Keratinocyte (primary cell): ENCODE results near the gene CACNA1C. TPM values are rescaled to one million over a fixed set of nuclear protein-coding genes. Genes with fewer than 3 reads are reported as not detected.

ENCODE experiments used
- DNase-seq: peaks from one replicate; pipeline ENCODE4 v3.0.0-alpha.2; 2011; ENCODE audit warnings: low read depth, missing footprints, low spot score
- FAIRE-seq: peaks from 2 replicates; lab custom pipeline; 2011; peaks lifted over from hg19 to GRCh38; lab: Jason Lieb, UNC
- H2AFZ ChIP-seq: 2 replicates; pipeline ENCODE4 v1.6.0; 2012; ENCODE audit warnings: low read length, control low read depth, inconsistent platforms; ENCODE audit not compliant: control insufficient read depth
- H3K27ac ChIP-seq: 2 replicates; pipeline ENCODE4 v1.5.1; 2011; ENCODE audit warnings: low read length; ENCODE audit not compliant: control insufficient read depth, insufficient read depth
- H3K27me3 ChIP-seq: 3 replicates; pipeline ENCODE4 v1.6.0; 2011; ENCODE audit warnings: low read length; ENCODE audit not compliant: control insufficient read depth, insufficient read depth; ENCODE audit errors: extremely low read depth
- H3K36me3 ChIP-seq, 2 experiments: 2 replicates in 1 of 2; 3 replicates in 1 of 2; pipeline ENCODE4 v1.5.1; 2011; ENCODE audit warnings: low read length in 2 of 2, mild to moderate bottlenecking in 1 of 2; ENCODE audit not compliant: control insufficient read depth in 2 of 2, insufficient read depth in 2 of 2; ENCODE audit errors: extremely low read depth in 1 of 2
- H3K4me1 ChIP-seq: 3 replicates; pipeline ENCODE4 v1.5.1; 2011; ENCODE audit warnings: low read length; ENCODE audit not compliant: control insufficient read depth, insufficient read depth; ENCODE audit errors: extremely low read depth
- H3K4me2 ChIP-seq: 3 replicates; pipeline ENCODE4 v1.6.0; 2011; ENCODE audit warnings: low read depth, low read length; ENCODE audit not compliant: control insufficient read depth, insufficient read depth; ENCODE audit errors: extremely low read depth
- H3K4me3 ChIP-seq, 3 experiments: fragments of 200-600 bp in 1 of 3; sonication (generic) in 1 of 3; 2 replicates in 2 of 3; 3 replicates in 1 of 3; pipeline ENCODE4 v1.5.1; 2011 to 2016; ENCODE audit warnings: low read length in 3 of 3, mild to moderate bottlenecking in 3 of 3, control low read depth in 2 of 3, inconsistent platforms in 1 of 3, low read depth in 1 of 3, mixed read lengths in 1 of 3, mixed run types in 1 of 3, moderate library complexity in 1 of 3; ENCODE audit not compliant: control insufficient read depth in 2 of 3, insufficient read depth in 2 of 3; ENCODE audit errors: extremely low read depth in 1 of 3
- H3K79me2 ChIP-seq: 2 replicates; pipeline ENCODE4 v1.6.0; 2012; ENCODE audit warnings: low read length; ENCODE audit not compliant: control insufficient read depth, insufficient read depth
- H3K9ac ChIP-seq: 3 replicates; pipeline ENCODE4 v1.6.0; 2011; ENCODE audit warnings: low read length; ENCODE audit not compliant: control insufficient read depth, insufficient read depth; ENCODE audit errors: extremely low read depth
- H3K9me1 ChIP-seq: 3 replicates; pipeline ENCODE4 v1.6.0; 2011; ENCODE audit warnings: low read length; ENCODE audit not compliant: control insufficient read depth, insufficient read depth; ENCODE audit errors: extremely low read depth
- H3K9me3 ChIP-seq: 2 replicates; pipeline ENCODE4 v1.5.1; 2012; ENCODE audit warnings: low read depth, low read length; ENCODE audit not compliant: control insufficient read depth
- H4K20me1 ChIP-seq: 3 replicates; pipeline ENCODE4 v1.6.0; 2011; ENCODE audit warnings: low read length; ENCODE audit not compliant: control insufficient read depth, insufficient read depth; ENCODE audit errors: extremely low read depth
- CTCF ChIP-seq, 3 experiments: IDR thresholded peaks in 1 of 3; conservative IDR thresholded peaks in 1 of 3; optimal IDR thresholded peaks in 1 of 3; 2 replicates in 2 of 3; 3 replicates in 1 of 3; pipeline versions ENCODE3 to v1.5.1; 2011; ENCODE audit warnings: low read length in 3 of 3, mild to moderate bottlenecking in 3 of 3, moderate library complexity in 2 of 3, control low read depth in 1 of 3, inconsistent platforms in 1 of 3; ENCODE audit not compliant: insufficient read depth in 2 of 3; ENCODE audit errors: extremely low read depth in 1 of 3
- EZH2 ChIP-seq: IDR thresholded peaks from one replicate; pipeline ENCODE4 v1.6.1; 2012; ENCODE audit warnings: inconsistent platforms, mild to moderate bottlenecking, low read length, moderate library complexity
- dilution Hi-C: fragments of 300-500 bp; cut with MboI; formaldehyde crosslinking; loops from one replicate; pipeline ENCODE4 v1.7.0; 2020; ENCODE audit warnings: low sequenced_read_pairs; ENCODE audit not compliant: extremely low pct_ligation_motif_present
- polyA plus RNA-seq, 5 experiments: library from polyadenylated mRNA; depleted of rRNA in 3 of 5; stranded (reverse) in 3 of 5; stranded (forward) in 1 of 5; unstranded in 1 of 5; fragments of >200 nt; gene quantifications; 1 replicate in 1 of 5; 2 replicates in 3 of 5; 3 replicates in 1 of 5; pipeline versions ENCODE4 v1.2.1 to v1.2.3, GENCODE V29; 2011 to 2012; ENCODE audit warnings: missing spikeins in 2 of 5, low read depth in 1 of 5, low replicate concordance in 1 of 5

CACNA1C gene
- polyA plus RNA-seq, 1 donor (not counting 4 experiments of a cell fraction or from before 2014, with no cell fraction given), result not detected

GRCh38 chr12:2644683-2645405 lies 592.1 kb downstream of the CACNA1C start:
- no peak overlapping the region for H3K27ac ChIP-seq
- TF ChIP-seq CTCF (optimal IDR thresholded peaks at IDR 0.05 in 1 of 3, IDR thresholded peaks at IDR 0.05 in 1 of 3, conservative IDR thresholded peaks at IDR 0.05 in 1 of 3; ENCODE audit: extremely low read depth in 1 of 3, insufficient read depth in 2 of 3, low read length in 3 of 3), result no peak
- no peak for TF ChIP-seq EZH2
- no peaks in the 10 kb centered on the region for H4K20me1 ChIP-seq
- DNase-seq, result no peak
- no peak for FAIRE-seq
- dilution Hi-C loops, result no loop called here
- no peak overlapping the region for H3K4me2 ChIP-seq
- no peaks in the 10 kb centered on the region for H3K9me1 ChIP-seq
- H3K4me3 ChIP-seq, result no peak overlapping the region
- no peaks in the 10 kb centered on the region for H3K9me3 ChIP-seq
- H3K79me2 ChIP-seq, result no peaks in the 10 kb centered on the region
- no peak overlapping the region for H3K9ac ChIP-seq
- H3K27me3 ChIP-seq, result peaks cover 12% of the 10 kb centered on the region
- no peaks in the 10 kb centered on the region for H3K36me3 ChIP-seq
- H3K4me1 ChIP-seq, result peaks cover 4% of the 10 kb centered on the region
- H2AFZ ChIP-seq, result no peak overlapping the region

GRCh38 chr12:2645460-2645859 lies 592.7 kb downstream of the CACNA1C start:
- H3K36me3 ChIP-seq, result no peaks in the 10 kb centered on the region
- FAIRE-seq (no peak), DNase-seq (no peak)
- dilution Hi-C loops, result no loop called here
- no peaks in the 10 kb centered on the region for H3K9me3 ChIP-seq
- H4K20me1 ChIP-seq, result no peaks in the 10 kb centered on the region
- H3K79me2 ChIP-seq, result no peaks in the 10 kb centered on the region
- no peak overlapping the region for H3K27ac ChIP-seq
- peaks cover 12% of the 10 kb centered on the region for H3K27me3 ChIP-seq
- H2AFZ ChIP-seq, result no peak overlapping the region
- no peaks in the 10 kb centered on the region for H3K9me1 ChIP-seq
- no peak overlapping the region for H3K4me2 ChIP-seq
- TF ChIP-seq CTCF (optimal IDR thresholded peaks at IDR 0.05 in 1 of 3, IDR thresholded peaks at IDR 0.05 in 1 of 3, conservative IDR thresholded peaks at IDR 0.05 in 1 of 3; ENCODE audit: extremely low read depth in 1 of 3, insufficient read depth in 2 of 3, low read length in 3 of 3), result no peak
- TF ChIP-seq EZH2, result no peak
- no peak overlapping the region for H3K4me3 ChIP-seq
- no peak overlapping the region for H3K9ac ChIP-seq
- H3K4me1 ChIP-seq, result peaks cover 4% of the 10 kb centered on the region
